Bronchial epithelial cell (primary cell): ENCODE data around the gene USP6NL. TPM values are rescaled to one million over a fixed set of nuclear protein-coding genes. Genes with fewer than 3 reads are reported as not detected.

Experiments
- DNase-seq: peaks from one replicate; pipeline ENCODE4 v3.0.0-alpha.2; 2010; ENCODE audit warnings: low read depth
- FAIRE-seq: peaks from 2 replicates; lab custom pipeline; 2011; peaks lifted over from hg19 to GRCh38; lab: Jason Lieb, UNC
- H3K27me3 ChIP-seq: 2 replicates; pipeline ENCODE4 v1.5.1; 2011; ENCODE audit warnings: low read length; ENCODE audit not compliant: control insufficient read depth, insufficient read depth
- H3K36me3 ChIP-seq: 2 replicates; pipeline ENCODE4 v1.5.1; 2011; ENCODE audit warnings: low read length; ENCODE audit not compliant: control insufficient read depth, insufficient read depth
- H3K4me3 ChIP-seq: 2 replicates; pipeline ENCODE4 v1.5.1; 2011; ENCODE audit warnings: mild to moderate bottlenecking, low read depth, low read length, control low read depth
- total RNA-seq: library from RNA; depleted of rRNA; stranded (reverse); fragments of >200 nt; gene quantifications from 2 replicates; pipeline ENCODE4 v1.2.1, GENCODE V29; 2014
- TF ChIP-seq, protein P1 (sequence below): IDR thresholded peaks from 2 replicates; pipeline ENCODE4 v1.5.1; 2011; ENCODE audit warnings: mild to moderate bottlenecking, moderate library complexity, low read length, control low read depth, inconsistent platforms; ENCODE audit not compliant: insufficient read depth, severe bottlenecking

The USP6NL gene
- total RNA-seq, 1 donor from 2014 or later, result 8.7 TPM

DNA sequence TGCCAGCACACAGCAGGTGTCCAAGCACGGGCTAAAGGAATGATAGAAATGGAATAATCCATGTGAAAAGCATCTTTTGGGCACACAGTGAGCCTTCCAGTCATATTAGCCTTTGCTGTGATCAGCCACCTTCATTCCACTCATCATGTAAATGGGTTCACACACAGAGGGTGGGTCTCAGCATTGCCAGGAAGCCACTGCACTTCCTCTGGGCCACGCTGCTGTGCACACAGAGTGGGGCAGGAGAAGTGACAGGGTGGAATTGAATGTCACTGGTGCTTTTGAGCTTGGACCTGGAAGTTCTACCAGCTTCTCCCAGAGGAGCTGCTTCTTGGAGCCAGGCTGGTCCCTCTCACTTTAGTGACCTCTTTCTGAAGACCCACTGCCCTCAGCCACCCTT, 203.5 kb downstream of the USP6NL start:
- DNase-seq, result no peak
- TF ChIP-seq, protein P1, sequence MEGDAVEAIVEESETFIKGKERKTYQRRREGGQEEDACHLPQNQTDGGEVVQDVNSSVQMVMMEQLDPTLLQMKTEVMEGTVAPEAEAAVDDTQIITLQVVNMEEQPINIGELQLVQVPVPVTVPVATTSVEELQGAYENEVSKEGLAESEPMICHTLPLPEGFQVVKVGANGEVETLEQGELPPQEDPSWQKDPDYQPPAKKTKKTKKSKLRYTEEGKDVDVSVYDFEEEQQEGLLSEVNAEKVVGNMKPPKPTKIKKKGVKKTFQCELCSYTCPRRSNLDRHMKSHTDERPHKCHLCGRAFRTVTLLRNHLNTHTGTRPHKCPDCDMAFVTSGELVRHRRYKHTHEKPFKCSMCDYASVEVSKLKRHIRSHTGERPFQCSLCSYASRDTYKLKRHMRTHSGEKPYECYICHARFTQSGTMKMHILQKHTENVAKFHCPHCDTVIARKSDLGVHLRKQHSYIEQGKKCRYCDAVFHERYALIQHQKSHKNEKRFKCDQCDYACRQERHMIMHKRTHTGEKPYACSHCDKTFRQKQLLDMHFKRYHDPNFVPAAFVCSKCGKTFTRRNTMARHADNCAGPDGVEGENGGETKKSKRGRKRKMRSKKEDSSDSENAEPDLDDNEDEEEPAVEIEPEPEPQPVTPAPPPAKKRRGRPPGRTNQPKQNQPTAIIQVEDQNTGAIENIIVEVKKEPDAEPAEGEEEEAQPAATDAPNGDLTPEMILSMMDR, result no peak
- no peak overlapping the region for H3K4me3 ChIP-seq
- no peaks in the 10 kb centered on the region for H3K36me3 ChIP-seq
- H3K27me3 ChIP-seq, result no peaks in the 10 kb centered on the region
- no peak for FAIRE-seq

DNA sequence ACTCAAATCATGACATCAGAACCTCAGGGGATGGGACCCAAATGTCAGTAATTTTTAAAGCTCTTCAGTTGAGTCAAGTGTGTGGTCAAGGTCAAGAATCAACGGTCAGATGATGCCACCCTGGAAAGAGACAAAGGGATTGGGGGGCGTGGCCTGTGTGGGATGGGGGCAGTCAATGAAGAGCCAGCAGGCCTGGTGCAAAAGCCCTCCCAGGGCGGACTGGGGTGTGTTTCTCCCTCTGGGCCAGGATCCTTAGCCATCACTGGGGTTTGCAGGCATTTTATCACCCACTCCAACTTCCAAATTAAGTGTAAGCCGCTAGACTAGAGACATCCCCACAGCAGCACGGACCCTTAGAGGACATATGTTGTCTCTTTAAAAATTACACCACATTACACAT, 204.7 kb downstream of the USP6NL start:
- DNase-seq, result no peak
- Histone ChIP-seq H3K4me3 (no peak overlapping the region), H3K36me3 (no peaks in the 10 kb centered on the region), H3K27me3 (no peaks in the 10 kb centered on the region)
- TF ChIP-seq, protein P1, result no peak
- FAIRE-seq, result peak; percentile 23

DNA sequence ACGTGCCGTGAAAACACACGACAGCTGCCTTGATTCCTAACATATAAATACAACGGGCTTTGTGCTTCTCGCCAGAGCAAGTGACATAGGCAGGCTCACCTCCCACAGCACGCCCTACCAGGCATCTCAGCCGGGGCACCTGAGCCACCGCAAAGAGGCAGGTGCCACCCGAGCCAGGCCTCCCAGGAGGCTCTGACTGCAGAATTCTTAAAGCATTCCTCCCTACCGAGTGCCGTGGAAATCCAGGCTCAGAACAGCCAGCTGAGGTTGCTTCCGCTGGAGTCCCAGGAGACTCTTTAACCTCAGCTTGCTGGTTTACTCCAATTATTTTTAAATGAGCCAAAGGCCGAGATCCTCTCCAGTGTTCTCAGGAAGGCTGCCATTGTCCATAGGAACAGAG, 206.5 kb downstream of the USP6NL start:
- FAIRE-seq (no peak), DNase-seq (no peak)
- no peak overlapping the region for H3K4me3 ChIP-seq
- no peaks in the 10 kb centered on the region for H3K36me3 ChIP-seq
- TF ChIP-seq, protein P1, result no peak
- H3K27me3 ChIP-seq, result no peaks in the 10 kb centered on the region

Other genes starting within 250 kb of the USP6NL start
- gene ECHDC3, start 130.7 kb upstream of the USP6NL start, total RNA-seq, result 1.6 and 10.0 TPM in 2 replicates
- 20.8 and 27.8 TPM in 2 replicates for gene PROSER2, start 211.7 kb upstream of the USP6NL start, total RNA-seq